Measurements from ENCODE around the gene ARHGDIG. TPM values are rescaled to one million over a fixed set of nuclear protein-coding genes. Genes with fewer than 3 reads are reported as not detected.

The ARHGDIG gene
- total RNA-seq, 2 experiments from 2014 or later = not detected

DNA sequence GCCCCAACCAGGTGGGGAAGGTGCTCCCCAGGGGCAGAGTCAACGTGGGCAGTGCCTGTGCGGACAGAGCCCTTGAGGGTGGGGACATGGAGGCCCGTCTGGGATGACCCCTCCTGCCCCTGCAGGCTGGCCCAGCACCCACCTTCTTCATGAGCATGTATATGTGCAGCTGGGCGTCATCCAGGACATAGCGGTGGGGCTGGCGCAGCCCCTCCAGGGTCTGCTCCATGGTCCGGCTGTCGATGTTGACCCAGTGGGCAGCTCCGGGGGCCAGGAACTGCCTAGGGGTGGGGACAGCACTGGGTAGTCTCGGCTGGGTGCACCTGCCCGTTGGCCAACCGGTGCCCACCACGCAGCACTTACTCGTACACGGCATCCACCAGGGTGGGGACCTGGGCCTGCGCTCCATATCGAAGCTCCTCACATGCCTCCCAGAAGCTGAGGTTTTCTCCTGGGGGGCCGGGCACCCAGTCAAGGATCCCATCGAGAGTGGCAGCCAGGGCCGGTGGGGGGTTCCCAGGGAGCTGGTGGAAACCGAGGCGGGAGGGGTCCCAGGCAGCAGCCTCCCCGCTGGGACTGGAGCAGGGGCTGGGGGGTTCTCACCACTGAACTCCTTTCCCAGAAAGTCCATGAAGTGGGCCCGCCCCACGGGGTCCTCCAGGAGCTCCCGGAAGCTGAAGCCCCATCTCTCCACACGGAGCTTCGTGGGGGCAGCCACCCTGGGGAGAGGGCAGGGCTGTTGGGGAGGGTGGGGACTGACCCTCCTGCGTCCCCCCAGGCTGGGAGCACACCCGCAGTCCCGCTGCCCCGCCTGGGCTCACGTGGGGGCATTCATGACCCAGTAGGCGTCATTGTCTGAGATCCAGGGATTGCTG is 9.8 kb upstream of the ARHGDIG start:
- Mint-ChIP-seq H3K36me3 (ENCODE audit: low read depth) (no peaks in the 10 kb centered on the region), H3K27me3 (peaks cover 11% of the 10 kb centered on the region), H3K9me3 (no peaks in the 10 kb centered on the region), H3K27ac (no peak overlapping the region), H3K4me1 (ENCODE audit: low read depth) (no peaks in the 10 kb centered on the region), H3K4me3 (no peak overlapping the region)
- ChIA-PET POLR2A (no interaction called here), CTCF (no interaction called here)
- ATAC-seq (no peak), DNase-seq (no peak)
- intact Hi-C loops (cut with micrococcal nuclease) = no loop called here
- TF ChIP-seq, protein P1, sequence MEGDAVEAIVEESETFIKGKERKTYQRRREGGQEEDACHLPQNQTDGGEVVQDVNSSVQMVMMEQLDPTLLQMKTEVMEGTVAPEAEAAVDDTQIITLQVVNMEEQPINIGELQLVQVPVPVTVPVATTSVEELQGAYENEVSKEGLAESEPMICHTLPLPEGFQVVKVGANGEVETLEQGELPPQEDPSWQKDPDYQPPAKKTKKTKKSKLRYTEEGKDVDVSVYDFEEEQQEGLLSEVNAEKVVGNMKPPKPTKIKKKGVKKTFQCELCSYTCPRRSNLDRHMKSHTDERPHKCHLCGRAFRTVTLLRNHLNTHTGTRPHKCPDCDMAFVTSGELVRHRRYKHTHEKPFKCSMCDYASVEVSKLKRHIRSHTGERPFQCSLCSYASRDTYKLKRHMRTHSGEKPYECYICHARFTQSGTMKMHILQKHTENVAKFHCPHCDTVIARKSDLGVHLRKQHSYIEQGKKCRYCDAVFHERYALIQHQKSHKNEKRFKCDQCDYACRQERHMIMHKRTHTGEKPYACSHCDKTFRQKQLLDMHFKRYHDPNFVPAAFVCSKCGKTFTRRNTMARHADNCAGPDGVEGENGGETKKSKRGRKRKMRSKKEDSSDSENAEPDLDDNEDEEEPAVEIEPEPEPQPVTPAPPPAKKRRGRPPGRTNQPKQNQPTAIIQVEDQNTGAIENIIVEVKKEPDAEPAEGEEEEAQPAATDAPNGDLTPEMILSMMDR (IDR thresholded peaks at IDR 0.05) = no peak

DNA sequence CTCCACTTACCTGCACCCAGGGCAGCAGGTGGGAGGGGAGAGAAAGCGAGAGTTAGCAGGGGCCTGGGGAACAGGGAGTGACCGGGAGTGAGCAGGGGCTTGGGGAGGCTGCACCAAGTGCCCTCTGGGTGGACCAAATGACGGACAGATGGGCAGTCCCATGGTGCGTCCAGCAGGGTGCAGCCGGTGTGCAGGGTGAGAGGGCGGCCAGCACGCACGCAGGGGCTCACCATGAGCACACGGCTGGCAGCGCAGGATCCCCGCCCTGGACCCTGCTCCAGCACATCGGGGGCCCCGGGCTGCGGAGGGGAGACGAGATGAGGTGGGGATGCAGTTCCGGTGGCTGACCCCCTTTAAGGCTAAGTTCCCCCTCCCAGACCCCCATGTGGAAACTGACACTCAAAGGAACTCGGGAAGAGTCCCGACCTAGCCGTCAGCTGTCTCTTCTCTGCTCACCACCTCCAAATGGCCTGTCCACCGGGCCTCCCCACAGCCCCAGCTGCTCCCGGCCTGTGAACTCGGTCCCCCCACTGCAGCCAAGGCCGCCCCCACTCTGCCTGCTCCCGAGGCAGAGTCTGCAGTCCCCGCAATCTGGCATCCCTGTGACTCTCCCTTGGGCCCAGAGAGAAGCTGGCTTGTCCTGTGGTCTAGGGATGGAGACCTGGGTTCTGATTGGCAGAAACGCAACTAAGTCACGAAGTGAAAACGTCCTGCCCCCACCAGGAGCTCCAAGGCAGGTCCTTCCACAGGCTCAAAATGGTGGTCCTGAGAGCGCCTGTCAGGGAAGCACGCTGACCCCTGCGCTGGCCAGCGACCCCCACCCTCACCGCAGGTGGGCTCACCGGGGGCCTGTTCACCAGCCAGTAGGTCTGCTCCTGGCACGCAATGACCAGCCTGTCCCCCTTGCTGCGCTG is 7.5 kb upstream of the ARHGDIG start:
- no peaks in the 10 kb centered on the region for H3K9me3 Mint-ChIP-seq
- H3K27me3 Mint-ChIP-seq = peaks cover 18% of the 10 kb centered on the region
- H3K36me3 Mint-ChIP-seq (ENCODE audit: low read depth) = no peaks in the 10 kb centered on the region
- TF ChIP-seq, protein P1 (IDR thresholded peaks at IDR 0.05) = no peak
- no peak overlapping the region for H3K27ac Mint-ChIP-seq
- H3K4me1 Mint-ChIP-seq (ENCODE audit: low read depth) = peaks cover 3% of the 10 kb centered on the region
- intact Hi-C loops (cut with micrococcal nuclease) = no loop called here
- H3K4me3 Mint-ChIP-seq = no peak overlapping the region
- DNase-seq (no peak), ATAC-seq (no peak)
- ChIA-PET POLR2A (no interaction called here), CTCF (no interaction called here)

DNA sequence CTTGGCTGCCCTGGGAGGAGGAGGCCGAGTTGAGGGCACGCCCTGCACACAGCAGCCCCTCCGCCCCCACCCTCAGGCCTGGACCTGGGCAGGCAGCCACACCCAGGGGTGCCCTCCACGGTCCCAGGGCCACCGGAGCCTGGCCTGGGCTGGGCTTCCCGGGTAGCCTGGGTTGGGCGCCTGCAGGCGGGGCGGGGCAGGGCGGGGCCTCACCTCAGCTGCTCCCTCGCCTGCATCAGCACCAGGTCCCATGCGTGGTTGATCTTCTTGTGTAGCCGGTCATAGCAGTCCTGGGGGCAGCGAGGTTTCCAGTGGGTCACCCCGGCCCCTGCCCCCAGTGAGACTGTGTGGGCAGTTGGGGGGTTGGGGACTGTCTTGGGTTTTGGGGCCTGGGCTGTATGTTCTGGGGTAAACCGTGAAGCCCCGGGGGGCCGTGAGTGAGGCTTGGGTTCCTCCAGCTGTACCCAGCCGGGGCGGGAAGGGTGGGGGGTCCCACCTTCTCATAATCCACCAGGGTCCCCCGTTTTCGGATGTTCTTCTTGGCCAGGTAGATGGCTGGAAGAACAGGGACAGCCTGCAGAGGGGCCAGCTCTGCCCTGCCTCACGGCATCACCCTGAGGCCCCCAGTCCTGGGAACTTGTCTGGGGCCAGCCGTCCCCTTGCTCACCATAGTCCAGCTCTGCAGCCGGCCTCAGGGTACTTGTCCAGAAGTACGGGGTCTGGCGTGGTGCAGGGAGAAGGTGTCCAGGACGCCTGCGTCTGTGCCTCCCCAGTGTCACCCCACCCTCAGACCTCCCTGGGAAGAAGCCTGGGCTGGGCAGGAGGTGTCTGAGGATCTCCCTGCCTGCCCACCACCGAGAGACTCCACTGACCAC is 6.6 kb upstream of the ARHGDIG start:
- DNase-seq (no peak), ATAC-seq (no peak)
- Mint-ChIP-seq H3K4me3 (no peak overlapping the region), H3K4me1 (ENCODE audit: low read depth) (peaks cover 4% of the 10 kb centered on the region), H3K36me3 (ENCODE audit: low read depth) (no peaks in the 10 kb centered on the region), H3K27ac (no peak overlapping the region), H3K9me3 (no peaks in the 10 kb centered on the region), H3K27me3 (peaks cover 18% of the 10 kb centered on the region)
- CTCF ChIA-PET = no interaction called here
- TF ChIP-seq, protein P1 (IDR thresholded peaks at IDR 0.05) = no peak
- POLR2A ChIA-PET = no interaction called here
- intact Hi-C loops (cut with micrococcal nuclease) = no loop called here

DNA sequence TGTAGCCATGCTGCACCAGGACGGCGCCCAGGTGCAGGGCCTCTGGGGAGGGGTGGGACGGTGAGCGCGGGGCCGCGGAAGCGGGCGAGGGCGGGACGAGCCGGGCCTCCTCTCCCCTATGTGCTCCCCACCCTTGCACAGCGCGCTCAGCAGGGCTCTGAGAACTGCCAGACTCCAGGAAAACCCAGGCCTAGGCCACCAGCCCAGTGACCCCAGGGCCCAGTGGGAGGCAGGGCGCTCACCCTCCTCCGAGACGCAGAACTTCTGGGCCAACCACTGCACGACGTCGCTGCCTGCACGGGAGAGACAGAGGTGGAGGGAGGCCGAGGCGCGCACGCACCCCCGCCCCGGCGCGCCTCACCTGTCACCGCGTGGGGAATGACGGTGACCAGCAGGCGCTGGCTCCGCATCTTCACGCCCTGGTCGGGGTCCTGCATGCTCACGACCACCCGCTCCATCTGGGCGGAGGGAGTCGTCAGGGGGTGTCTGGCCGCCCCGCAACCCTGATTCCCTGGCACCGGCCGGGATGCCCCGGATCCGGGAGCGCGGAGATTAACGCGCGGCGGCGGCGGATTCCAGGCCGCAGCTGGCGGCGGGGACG is 5.2 kb upstream of the ARHGDIG start:
- DNase-seq (peak; percentile 19), ATAC-seq (peak; percentile 24)
- H3K27ac Mint-ChIP-seq = no peak overlapping the region
- ChIA-PET POLR2A (no interaction called here), CTCF (no interaction called here)
- no peaks in the 10 kb centered on the region for H3K36me3 Mint-ChIP-seq (ENCODE audit: low read depth)
- TF ChIP-seq, protein P1 (IDR thresholded peaks at IDR 0.05) = no peak
- no peaks in the 10 kb centered on the region for H3K9me3 Mint-ChIP-seq
- peak overlapping the region; percentile 21 for H3K4me3 Mint-ChIP-seq
- intact Hi-C loops (cut with micrococcal nuclease) = no loop called here
- peaks cover 8% of the 10 kb centered on the region for H3K4me1 Mint-ChIP-seq (ENCODE audit: low read depth)
- H3K27me3 Mint-ChIP-seq = peaks cover 21% of the 10 kb centered on the region

Data from activated CD8-positive, alpha-beta T cell treated with anti-CD3 and anti-CD28 coated beads for 36 hours (primary cell).